ENCODE data around the gene AFF1.
"Not testable (repeated sequence)": the region's sequence is repeated elsewhere in the genome, so short reads cannot be mapped to it uniquely, and the experiment has no call there.

The AFF1 gene

GRCh38 chr4:87065021-87065420, 130.2 kb downstream of the AFF1 start:
- TF ChIP-seq, protein P1, sequence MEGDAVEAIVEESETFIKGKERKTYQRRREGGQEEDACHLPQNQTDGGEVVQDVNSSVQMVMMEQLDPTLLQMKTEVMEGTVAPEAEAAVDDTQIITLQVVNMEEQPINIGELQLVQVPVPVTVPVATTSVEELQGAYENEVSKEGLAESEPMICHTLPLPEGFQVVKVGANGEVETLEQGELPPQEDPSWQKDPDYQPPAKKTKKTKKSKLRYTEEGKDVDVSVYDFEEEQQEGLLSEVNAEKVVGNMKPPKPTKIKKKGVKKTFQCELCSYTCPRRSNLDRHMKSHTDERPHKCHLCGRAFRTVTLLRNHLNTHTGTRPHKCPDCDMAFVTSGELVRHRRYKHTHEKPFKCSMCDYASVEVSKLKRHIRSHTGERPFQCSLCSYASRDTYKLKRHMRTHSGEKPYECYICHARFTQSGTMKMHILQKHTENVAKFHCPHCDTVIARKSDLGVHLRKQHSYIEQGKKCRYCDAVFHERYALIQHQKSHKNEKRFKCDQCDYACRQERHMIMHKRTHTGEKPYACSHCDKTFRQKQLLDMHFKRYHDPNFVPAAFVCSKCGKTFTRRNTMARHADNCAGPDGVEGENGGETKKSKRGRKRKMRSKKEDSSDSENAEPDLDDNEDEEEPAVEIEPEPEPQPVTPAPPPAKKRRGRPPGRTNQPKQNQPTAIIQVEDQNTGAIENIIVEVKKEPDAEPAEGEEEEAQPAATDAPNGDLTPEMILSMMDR (IDR thresholded peaks at IDR 0.05; ENCODE audit: control insufficient read depth, insufficient read depth, low read depth, low read length, missing control alignments) = no peak
- H3K4me3 ChIP-seq (ENCODE audit: control insufficient read depth, low read depth, low read length) = no peak overlapping the region
- no peak for DNase-seq (ENCODE audit: low read depth)

DNA sequence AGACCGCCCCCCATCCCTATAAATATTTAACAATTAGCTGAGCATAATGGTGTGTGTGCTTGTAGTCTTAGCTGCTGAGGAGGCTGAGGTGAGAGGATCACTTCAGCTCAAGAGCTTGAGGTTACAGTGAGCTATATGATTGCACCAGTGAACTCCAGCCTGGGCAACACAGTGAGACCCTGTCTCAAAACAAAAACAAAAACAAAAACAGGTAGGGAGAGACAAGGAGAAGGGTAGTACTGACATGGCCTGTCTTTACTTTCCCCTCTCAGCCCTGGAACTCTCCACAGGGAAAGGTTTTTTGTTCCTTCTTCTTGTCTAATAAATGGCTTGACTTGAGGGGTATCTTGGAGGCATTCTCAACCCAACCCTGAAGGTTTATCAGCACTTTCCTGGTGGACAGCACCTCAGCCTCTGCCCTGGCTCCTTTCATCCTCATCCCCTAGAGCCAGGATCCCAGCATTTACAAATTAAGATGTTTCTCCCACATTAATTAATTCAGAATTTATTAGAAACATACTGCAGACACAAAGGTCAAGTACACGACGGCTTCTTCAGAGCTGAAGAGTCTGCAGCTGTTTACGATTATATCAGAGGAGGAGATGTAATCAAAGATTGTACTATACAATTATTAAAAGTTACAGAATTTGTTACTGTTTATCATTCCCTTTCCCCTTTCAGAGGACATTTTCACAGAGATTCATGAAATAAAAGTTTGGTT, 131.8 kb downstream of the AFF1 start:
- no peak overlapping the region for H3K4me3 ChIP-seq (ENCODE audit: control insufficient read depth, low read depth, low read length)
- TF ChIP-seq, protein P1 (IDR thresholded peaks at IDR 0.05; ENCODE audit: control insufficient read depth, insufficient read depth, low read depth, low read length, missing control alignments) = no peak
- no peak for DNase-seq (ENCODE audit: low read depth)

DNA sequence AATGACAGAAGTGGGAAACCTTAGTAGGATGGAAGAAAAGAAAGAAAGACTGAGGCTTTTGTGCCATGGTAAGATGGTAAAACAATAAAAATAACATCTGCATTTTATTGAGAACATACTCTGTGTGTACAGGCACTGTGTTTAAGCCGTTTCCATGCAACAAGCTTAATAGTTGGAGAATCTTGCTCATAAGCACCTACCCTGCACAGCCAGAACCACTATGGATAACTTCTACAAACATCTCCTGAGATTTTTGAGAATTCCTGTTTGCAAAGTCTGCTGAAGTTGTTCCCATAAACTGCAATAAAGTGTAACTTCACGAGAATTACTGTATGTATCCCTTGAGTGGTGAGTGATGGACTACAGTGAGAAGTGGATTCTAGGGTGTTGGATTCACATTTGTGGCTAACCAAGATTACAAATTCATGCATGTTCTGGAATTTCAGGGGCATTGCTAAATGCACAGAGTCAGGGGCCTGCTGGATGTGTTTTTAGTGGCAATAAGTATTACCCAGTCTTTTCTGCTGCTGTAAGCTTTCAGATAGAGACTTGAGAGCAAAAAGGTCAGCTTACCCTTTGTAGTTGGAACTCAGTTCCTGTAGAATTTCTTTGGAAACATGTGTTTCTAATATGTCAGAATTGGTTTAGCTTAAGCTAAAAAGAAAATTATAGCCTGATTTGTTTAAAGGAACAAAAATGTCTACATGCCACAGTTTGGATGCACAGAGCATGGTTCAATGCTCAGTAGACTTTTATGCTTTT, 132.5 kb downstream of the AFF1 start:
- TF ChIP-seq, protein P1 (IDR thresholded peaks at IDR 0.05; ENCODE audit: control insufficient read depth, insufficient read depth, low read depth, low read length, missing control alignments) = no peak
- H3K4me3 ChIP-seq (ENCODE audit: control insufficient read depth, low read depth, low read length) = no peak overlapping the region
- DNase-seq (ENCODE audit: low read depth) = no peak

DNA sequence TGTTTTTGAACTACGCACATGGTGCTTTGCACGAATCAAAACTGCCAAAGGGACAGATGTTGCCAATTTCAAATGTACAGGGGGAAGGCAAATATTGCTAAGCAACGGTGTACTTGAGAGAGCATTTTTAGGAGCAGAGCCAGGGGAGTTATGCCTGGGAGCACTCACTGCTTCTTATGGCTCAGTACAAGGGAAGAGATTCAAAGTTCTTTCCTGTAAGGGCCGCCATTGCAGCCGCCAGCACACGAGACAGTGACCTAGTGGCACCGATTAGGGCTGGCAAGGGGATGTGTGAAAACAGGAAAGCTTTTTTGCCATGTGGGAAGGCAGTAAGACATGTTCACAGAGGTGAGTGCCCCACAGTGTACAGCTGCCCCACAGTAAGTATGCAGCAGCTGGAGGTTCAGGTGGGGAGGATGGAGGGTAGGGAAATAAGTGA, 133.8 kb downstream of the AFF1 start:
- DNase-seq (ENCODE audit: low read depth) = no peak
- H3K4me3 ChIP-seq (ENCODE audit: control insufficient read depth, low read depth, low read length) = no peak overlapping the region
- TF ChIP-seq, protein P1 (IDR thresholded peaks at IDR 0.05; ENCODE audit: control insufficient read depth, insufficient read depth, low read depth, low read length, missing control alignments) = no peak

GRCh38 chr4:87069037-87069742, 134.4 kb downstream of the AFF1 start:
- DNase-seq (ENCODE audit: low read depth) = no peak
- TF ChIP-seq, protein P1 (IDR thresholded peaks at IDR 0.05; ENCODE audit: control insufficient read depth, insufficient read depth, low read depth, low read length, missing control alignments) = no peak
- H3K4me3 ChIP-seq (ENCODE audit: control insufficient read depth, low read depth, low read length) = no peak overlapping the region

DNA sequence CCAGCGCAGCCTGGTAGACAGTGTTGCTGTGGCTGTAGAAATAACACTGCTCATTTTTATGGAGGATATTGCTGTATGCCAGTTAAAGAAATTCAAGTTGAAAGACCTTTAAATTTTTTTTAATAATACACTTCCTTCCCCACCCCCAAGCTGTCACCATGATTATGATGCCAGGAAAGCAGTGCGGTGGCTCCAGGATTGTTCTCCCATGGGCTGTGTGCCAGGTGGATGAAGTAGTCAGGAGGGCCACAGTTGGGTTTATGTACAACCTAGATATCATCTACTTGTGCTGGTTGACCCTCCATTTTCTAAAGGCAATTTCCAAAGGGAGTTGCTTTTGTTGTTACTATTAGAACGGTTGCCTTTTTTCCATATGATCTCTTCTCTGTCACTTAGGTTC, 136.6 kb downstream of the AFF1 start:
- TF ChIP-seq, protein P1 (IDR thresholded peaks at IDR 0.05; ENCODE audit: control insufficient read depth, insufficient read depth, low read depth, low read length, missing control alignments) = no peak
- no peak for DNase-seq (ENCODE audit: low read depth)
- H3K4me3 ChIP-seq (ENCODE audit: control insufficient read depth, low read depth, low read length) = no peak overlapping the region

DNA sequence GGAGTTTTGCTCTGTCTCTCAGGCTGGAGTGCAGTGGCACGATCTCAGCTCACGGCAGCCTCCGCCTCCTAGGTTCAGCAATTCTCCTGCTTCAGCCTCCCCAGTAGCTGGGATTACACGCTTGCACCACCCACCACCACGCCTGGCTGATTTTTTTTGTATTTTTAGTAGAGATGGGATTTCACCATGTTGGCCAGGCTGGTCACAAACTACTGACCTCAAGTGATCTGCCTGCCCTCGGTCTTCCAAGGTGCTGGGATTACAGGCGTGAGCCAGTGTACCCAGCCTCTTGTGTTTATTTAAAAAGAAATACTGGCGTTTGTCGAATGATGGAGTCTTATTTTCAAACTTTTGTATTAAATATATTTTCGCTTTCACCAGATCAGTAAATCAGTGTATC, 137.7 kb downstream of the AFF1 start:
- not testable (repeated sequence) for H3K4me3 ChIP-seq (ENCODE audit: control insufficient read depth, low read depth, low read length); DNase-seq (ENCODE audit: low read depth)

Measured in AG09309 (cell line).